ENCODE measurements around the gene C3orf22.
"Not testable (repeated sequence)": the region's sequence is repeated elsewhere in the genome, so short reads cannot be mapped to it uniquely, and the experiment has no call there.

Gene C3orf22

GRCh38 chr3:126543457-126544061 lies 15.2 kb downstream of the C3orf22 start:
- DNase-seq (ENCODE audit: low read depth in 2 of 3, low spot score in 1 of 3): no peak

DNA sequence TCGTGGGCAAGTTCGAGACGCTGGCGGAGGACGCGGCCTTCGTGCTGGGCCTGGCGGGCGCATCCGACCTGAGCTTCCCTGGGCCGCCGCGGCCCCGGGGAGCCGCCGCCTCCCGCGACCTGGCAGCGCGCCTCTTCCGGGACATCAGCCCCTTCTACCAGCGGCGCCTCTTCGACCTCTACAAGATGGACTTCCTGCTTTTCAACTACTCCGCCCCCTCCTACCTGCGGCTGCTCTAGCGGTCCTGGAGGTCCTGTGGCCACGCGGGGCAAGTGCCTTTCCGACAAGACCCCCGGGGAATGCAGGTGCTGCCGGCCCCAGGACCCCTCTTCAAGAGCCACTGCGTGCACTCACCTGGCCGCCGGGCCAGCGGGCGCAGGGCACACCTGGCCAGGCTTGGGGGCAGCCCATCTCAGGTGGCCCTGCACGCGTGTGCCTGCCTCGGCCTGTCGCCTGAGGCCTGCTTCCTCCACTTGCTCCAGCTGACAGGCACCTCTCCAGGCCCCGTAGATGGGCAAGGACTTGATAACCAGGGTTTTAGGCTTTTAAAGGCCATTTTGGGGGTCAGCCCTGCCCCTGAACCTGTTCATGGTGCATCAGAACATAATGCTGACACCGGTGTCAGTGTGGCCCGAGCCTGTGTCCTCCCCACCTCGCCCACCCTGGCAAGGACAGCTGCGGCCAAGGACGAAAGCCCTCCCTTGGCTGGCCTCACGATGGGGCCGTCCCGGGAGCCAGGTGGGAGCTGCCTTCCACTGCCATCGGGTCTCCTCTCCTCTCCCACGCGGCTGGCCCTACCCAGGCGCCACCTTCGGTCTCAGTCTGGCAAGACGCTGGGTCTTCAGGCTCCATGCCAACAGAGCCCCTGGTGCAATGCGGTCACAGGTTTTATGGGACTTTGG lies 16.1 kb downstream of the C3orf22 start:
- DNase-seq (ENCODE audit: low read depth in 2 of 3, low spot score in 1 of 3): no peak

DNA sequence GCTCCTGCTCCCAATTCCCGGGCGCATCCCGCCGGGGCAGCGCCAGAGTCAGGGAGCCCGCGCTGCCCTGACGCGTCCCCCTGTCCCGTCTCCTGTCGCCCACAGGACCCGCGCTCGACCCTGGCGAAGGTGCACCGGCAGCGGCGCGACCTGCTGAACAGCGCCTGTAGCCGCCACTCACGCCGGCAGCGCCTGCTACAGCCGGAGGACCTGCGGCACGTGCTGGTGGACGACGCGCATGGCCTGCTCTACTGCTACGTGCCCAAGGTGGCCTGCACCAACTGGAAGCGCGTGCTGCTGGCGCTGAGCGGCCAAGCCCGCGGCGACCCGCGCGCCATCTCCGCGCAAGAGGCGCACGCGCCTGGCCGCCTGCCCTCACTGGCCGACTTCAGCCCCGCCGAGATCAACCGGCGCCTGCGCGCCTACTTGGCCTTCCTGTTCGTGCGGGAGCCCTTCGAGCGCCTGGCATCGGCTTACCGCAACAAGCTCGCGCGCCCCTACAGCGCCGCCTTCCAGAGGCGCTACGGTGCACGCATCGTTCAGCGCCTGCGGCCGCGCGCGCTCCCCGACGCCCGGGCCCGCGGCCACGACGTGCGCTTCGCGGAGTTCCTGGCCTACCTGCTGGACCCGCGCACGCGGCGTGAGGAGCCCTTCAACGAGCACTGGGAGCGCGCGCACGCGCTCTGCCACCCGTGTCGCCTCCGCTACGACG lies 16.9 kb downstream of the C3orf22 start:
- DNase-seq (ENCODE audit: low read depth in 2 of 3, low spot score in 1 of 3): no peak

DNA sequence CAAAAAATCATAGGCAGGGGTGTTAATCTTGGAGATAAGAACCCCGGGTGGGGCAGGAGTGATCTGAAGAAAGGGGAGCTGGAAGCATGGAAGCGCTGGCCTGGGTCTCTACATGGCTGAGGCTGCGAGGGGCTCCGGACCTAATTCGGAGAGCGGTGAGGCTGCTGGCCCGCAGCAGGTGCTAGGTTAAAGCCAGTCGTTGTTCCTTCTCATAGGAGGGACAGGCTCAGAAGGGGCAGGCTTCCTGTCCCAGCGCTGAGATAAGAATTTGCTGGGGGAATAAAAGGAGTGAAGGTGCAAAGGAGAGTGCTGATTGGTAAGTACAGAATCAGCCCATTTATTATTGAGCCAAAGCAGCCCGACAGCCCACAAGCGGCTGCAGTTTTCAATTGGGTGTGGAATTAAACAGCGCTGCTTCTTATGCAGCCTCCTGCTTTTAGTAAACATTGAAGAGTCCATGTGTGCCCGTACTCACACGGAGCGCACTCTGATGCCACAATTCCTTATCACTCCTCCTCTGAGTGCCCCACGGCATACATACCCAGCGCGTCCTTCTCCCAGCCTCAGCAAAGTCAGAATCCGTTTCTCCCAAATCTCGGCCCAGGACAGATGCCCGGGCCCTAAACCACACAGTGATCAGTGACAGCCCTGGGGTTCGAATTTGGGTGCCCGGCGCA lies 17.6 kb downstream of the C3orf22 start:
- no peak for DNase-seq (ENCODE audit: low read depth in 2 of 3, low spot score in 1 of 3)

- DNase-seq (ENCODE audit: low read depth in 2 of 3, low spot score in 1 of 3): no peak
These were observed 18.3 kb downstream of the C3orf22 start for GRCh38 chr3:126540342-126540849.

- no peak for DNase-seq (ENCODE audit: low read depth in 2 of 3, low spot score in 1 of 3)
These were observed 19.0 kb downstream of the C3orf22 start for GRCh38 chr3:126539558-126540250.

DNA sequence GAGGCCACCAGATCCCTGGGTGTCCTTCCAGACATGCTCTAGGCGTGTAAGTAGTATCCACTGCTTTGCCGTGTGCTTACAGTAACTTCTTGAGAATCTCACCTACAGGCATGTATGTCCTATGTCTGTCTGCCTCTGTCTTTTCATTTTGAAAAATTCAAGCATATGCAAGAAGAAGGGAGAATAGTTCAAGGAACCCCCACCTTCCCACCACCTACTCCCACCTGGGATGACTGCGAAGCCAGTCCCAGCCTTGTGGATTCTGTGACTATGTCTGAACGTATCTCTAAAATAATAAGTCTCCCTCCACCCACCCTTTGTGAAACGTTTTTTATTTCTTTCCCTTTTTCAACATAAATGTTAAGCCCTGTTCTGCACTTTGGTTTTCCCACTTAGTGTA lies 19.8 kb downstream of the C3orf22 start:
- no peak for DNase-seq (ENCODE audit: low read depth in 2 of 3, low spot score in 1 of 3)

- DNase-seq (ENCODE audit: low read depth in 2 of 3, low spot score in 1 of 3): no peak
These were observed 20.4 kb downstream of the C3orf22 start for GRCh38 chr3:126538316-126538715.

GRCh38 chr3:126537730-126538281 lies 20.9 kb downstream of the C3orf22 start:
- no peak for DNase-seq (ENCODE audit: low read depth in 2 of 3, low spot score in 1 of 3)

- no peak for DNase-seq (ENCODE audit: low read depth in 2 of 3, low spot score in 1 of 3)
These were observed 21.5 kb downstream of the C3orf22 start for GRCh38 chr3:126537116-126537729.

GRCh38 chr3:126536126-126536525 lies 22.6 kb downstream of the C3orf22 start:
- DNase-seq (ENCODE audit: low read depth in 2 of 3, low spot score in 1 of 3): no peak

GRCh38 chr3:126535636-126536035 lies 23.1 kb downstream of the C3orf22 start:
- no peak for DNase-seq (ENCODE audit: low read depth in 2 of 3, low spot score in 1 of 3)

DNA sequence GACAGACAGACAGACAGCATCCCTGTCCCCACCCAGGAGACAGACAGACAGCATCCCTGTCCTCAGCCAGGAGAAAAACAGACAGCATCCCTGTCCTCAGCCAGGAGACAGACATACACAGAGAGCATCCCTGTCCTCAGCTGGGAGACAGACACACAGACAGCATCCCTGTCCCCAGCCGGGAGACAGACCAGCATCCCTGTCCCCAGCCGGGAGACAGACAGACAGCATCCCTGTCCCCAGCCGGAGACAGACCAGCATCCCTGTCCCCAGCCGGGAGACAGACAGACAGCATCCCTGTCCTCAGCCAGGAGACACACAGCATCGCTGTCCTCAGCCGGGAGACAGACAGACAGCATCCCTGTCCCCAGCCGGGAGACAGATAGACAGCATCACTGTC lies 24.0 kb downstream of the C3orf22 start:
- not testable (repeated sequence) for DNase-seq (ENCODE audit: low read depth in 2 of 3, low spot score in 1 of 3)

- no peak for DNase-seq (ENCODE audit: low read depth in 2 of 3, low spot score in 1 of 3)
These were observed 25.2 kb downstream of the C3orf22 start for GRCh38 chr3:126533506-126533905.

DNA sequence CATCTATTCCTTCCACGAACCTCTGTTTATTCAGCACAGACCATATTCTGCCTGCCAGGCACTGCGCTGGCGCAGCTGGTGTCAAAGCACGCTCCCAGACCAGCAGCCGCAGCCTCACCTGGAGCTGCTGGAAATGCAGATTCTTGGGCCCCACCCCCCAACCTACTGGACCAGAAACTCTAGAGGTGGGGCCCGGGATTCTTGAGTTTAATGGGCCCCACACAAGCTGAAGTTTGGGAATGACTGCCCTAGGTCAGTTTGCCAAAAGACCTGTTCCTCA lies 27.7 kb downstream of the C3orf22 start:
- DNase-seq (ENCODE audit: low read depth in 2 of 3, low spot score in 1 of 3): no peak

- DNase-seq (ENCODE audit: low read depth in 2 of 3, low spot score in 1 of 3): no peak
These were observed 28.3 kb downstream of the C3orf22 start for GRCh38 chr3:126530171-126531050.

DNA sequence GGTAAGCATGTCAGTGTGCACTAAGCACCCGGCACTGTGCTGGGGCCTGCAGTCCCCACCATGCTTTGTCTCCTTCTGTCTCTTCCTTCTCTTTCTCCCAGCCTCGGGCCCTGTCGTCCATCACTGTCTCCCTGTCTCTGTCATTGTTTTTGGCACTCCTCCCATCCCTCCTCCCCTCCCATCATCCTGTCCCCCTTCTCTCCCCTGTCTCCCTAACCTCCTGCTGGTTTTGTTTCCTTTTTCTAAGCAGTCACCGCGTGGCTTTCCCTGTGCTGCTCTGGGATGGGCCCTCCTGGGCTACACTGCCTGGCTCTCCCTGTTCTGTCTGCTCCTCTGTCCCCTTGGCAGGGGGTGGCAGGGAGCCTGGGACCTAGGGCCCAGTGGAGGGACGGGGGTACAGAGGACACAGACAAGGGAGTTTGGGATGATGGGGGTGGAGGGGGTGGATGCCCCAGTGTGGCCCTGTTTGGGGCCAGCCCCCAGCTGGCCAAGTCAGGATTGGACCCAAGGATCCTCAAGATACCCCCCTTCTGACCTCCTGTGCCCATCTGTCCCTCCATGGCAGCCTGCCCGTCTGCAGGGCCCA lies 29.1 kb downstream of the C3orf22 start:
- DNase-seq (ENCODE audit: low read depth in 2 of 3, low spot score in 1 of 3): no peak

GRCh38 chr3:126528800-126529541 lies 29.8 kb downstream of the C3orf22 start:
- DNase-seq (ENCODE audit: low read depth in 2 of 3, low spot score in 1 of 3): no peak
